Myometrial cell (primary cell): Measurements from ENCODE around the gene MOSMO. TPM values are rescaled to one million over a fixed set of nuclear protein-coding genes. Genes with fewer than 3 reads are reported as not detected.

Experiments
- total RNA-seq: library from RNA; depleted of rRNA; stranded (reverse); fragments of >200 nt; gene quantifications from 2 replicates; pipeline ENCODE4 v1.2.3, GENCODE V29; 2015

MOSMO gene
- total RNA-seq = 18.7 and 33.1 TPM in 2 replicates

GRCh38 chr16:22007509-22008214 lies at the start of gene MOSMO:
MOSMO (plus strand) TSS chr16:22008111; CDS start chr16:22008302, 191 bp downstream.

DNA sequence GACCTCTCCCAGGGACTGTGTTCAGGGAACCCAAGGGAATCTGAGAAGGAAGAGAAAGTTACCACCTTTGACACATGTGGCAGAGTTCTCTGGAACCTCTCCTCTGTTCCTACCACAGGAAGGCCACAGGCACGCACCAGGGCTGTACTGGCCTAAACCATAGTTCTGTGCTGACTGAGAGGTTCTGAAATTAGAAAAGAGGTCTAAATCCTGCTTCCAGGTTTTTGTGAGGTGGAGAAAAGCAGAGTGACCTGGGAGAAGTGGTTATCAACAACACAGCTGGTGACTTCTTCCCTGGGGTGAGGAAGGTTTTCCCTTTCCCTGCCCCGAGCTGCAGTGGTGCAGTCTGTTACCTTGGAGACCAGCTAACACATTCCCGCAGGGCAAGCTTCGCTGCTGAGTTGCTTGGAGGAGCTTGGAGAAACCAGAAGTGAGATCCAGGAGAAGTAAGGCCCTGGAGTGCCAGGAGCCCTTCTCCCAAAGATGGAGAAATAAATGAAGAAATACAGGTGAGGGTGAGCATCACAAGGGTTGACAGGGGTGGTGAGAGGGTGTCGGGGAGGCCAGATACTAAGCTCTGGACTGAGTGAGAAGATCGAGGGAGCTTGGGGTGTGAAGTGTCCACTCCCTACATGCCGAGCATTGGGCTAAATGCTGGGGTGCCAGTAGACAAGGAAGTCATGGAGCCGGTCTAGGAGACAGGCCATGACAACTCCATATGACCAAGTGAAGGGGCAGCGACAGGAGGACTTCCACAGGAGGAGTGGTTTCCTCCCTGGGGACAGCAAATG lies 84.4 kb downstream of the MOSMO start, which contains the start of gene VWA3A:
Gene VWA3A, plus strand, starts transcription at position 399 of the 791 bp plus-strand sequence. Its CDS starts 97 bp downstream, at position 496.

Other genes with a start within 250 kb of the MOSMO start
- gene NPIPB4, start 150.4 kb upstream of the MOSMO start, total RNA-seq = 3.7 and 9.6 TPM in 2 replicates
- 164 and 178 TPM in 2 replicates for gene UQCRC2, start 54.8 kb upstream of the MOSMO start, total RNA-seq
- not detected in 2 replicates for gene PDZD9, start 7.0 kb upstream of the MOSMO start, total RNA-seq
- gene VWA3A, start 84.4 kb downstream of the MOSMO start, total RNA-seq = not detected in 2 replicates
- not detected in 2 replicates for gene SDR42E2, start 154.4 kb downstream of the MOSMO start, total RNA-seq
- 12.1 and 14.7 TPM in 2 replicates for gene EEF2K, start 198.2 kb downstream of the MOSMO start, total RNA-seq